Thyroid gland (tissue), 4 donors: ENCODE data around the gene HLA-DQA1. TPM values are rescaled to one million over a fixed set of nuclear protein-coding genes. Genes with fewer than 3 reads are reported as not detected.
"Not testable (repeated sequence)": the region's sequence is repeated elsewhere in the genome, so short reads cannot be mapped to it uniquely, and the experiment has no call there.

Experiments
- DNase-seq, 2 donors: peaks; one replicate each; pipeline ENCODE4 v3.0.0-alpha.2; 2019
- H3K27ac ChIP-seq, 3 donors: fragments of 200-600 bp; sonication (generic); 1 replicate in 2 of 3; 2 replicates in 1 of 3; pipeline ENCODE4 v1.5.1; 2016 to 2019; ENCODE audit warnings: mild to moderate bottlenecking in 1 of 3, moderate library complexity in 1 of 3
- H3K27me3 ChIP-seq: fragments of 200-600 bp; sonication (generic); one replicate; pipeline ENCODE4 v1.5.1; 2019
- H3K36me3 ChIP-seq, 2 donors: fragments of 200-600 bp; sonication (generic); one replicate each; pipeline ENCODE4 v1.5.1; 2016 to 2019
- H3K4me1 ChIP-seq, 2 donors: fragments of 200-600 bp; sonication (generic); one replicate each; pipeline ENCODE4 v1.5.1; 2017 to 2019
- H3K4me3 ChIP-seq, 3 donors: fragments of 200-600 bp; sonication (generic); replicated peaks in 1 of 3; 1 replicate in 2 of 3; 2 replicates in 1 of 3; pipeline ENCODE4 v1.5.1; 2016; ENCODE audit warnings: mild to moderate bottlenecking in 1 of 3
- H3K9me3 ChIP-seq: fragments of 200-600 bp; sonication (generic); one replicate; pipeline ENCODE4 v1.5.1; 2017
- CTCF ChIP-seq, 6 experiments: fragments of 200-600 bp in 3 of 6; fragments of 450-650 bp in 3 of 6; sonication (generic) in 3 of 6; IDR thresholded peaks; one replicate each; pipeline ENCODE4 v1.5.1; 2016 to 2019; ENCODE audit warnings: antibody characterized with exemption in 6 of 6, mild to moderate bottlenecking in 2 of 6, inconsistent platforms in 1 of 6, moderate library complexity in 1 of 6
- POLR2A ChIP-seq, 2 donors: fragments of 450-650 bp; IDR thresholded peaks; one replicate each; pipeline ENCODE4 v1.6.1; 2017; ENCODE audit warnings: antibody characterized with exemption in 2 of 2, mild to moderate bottlenecking in 2 of 2, moderate library complexity in 1 of 2
- WGBS, 2 donors: methylation state at CpG; one replicate each; pipeline ENCODE4 v1.1.5; 2017; 5-methylcytosine and 5-hydroxymethylcytosine counted together
- intact Hi-C: fragments of 100-400 bp; cut with DNase I; formaldehyde crosslinking; loops from one replicate; pipeline ENCODE4 v1.15.1; 2023
- total RNA-seq, 4 donors: library from RNA; depleted of rRNA; stranded (reverse); fragments of >200 nt; gene quantifications; one replicate each; pipeline ENCODE4 v1.2.3, GENCODE V29; 2016

HLA-DQA1 gene
- total RNA-seq, 4 donors from 2014 or later = 1.7 to 19.6 (median 10.2) TPM

- DNase-seq = no peak
Measured at GRCh38 chr6:32639440-32640394, 2.5 kb downstream of the HLA-DQA1 start.

GRCh38 chr6:32641122-32641521, 3.9 kb downstream of the HLA-DQA1 start:
- no peak for DNase-seq
- no peaks in the 10 kb centered on the region for H3K4me1 ChIP-seq
- H3K9me3 ChIP-seq = no peaks in the 10 kb centered on the region
- no peak overlapping the region for H3K27ac ChIP-seq
- H3K36me3 ChIP-seq = no peaks in the 10 kb centered on the region
- TF ChIP-seq CTCF (IDR thresholded peaks at IDR 0.05) (no peak), POLR2A (IDR thresholded peaks at IDR 0.05) (no peak)
- no peak overlapping the region for H3K4me3 ChIP-seq
- 64 to 79% methylated on average over 6 of the region's 6 CpGs for WGBS, 2 donors
- H3K27me3 ChIP-seq = no peaks in the 10 kb centered on the region
- intact Hi-C loops = loop anchor here (10.0 kb wide), 1 partner anchor 104 kb away; the partner anchor contains the start of gene HLA-DQA2

More at GRCh38 chr6:32639440-32640394, 2.5 kb downstream of the HLA-DQA1 start:
- Histone ChIP-seq H3K27me3 (no peaks in the 10 kb centered on the region), H3K9me3 (no peaks in the 10 kb centered on the region), H3K4me3 (no peak overlapping the region), H3K27ac (no peak overlapping the region), H3K36me3 (no peaks in the 10 kb centered on the region), H3K4me1 (no peaks in the 10 kb centered on the region)
- intact Hi-C loops = loop anchor here (10.0 kb wide), 1 partner anchor 105 kb away; the partner anchor contains the start of gene HLA-DQA2
- no peak for TF ChIP-seq CTCF (IDR thresholded peaks at IDR 0.05)
- TF ChIP-seq POLR2A (IDR thresholded peaks at IDR 0.05) = no peak
- 1 to 64% methylated on average over 8 of the region's 8 CpGs for WGBS, 2 donors

- H3K27me3 ChIP-seq, H3K27ac ChIP-seq, H3K4me3 ChIP-seq, DNase-seq, H3K9me3 ChIP-seq, H3K4me1 ChIP-seq, H3K36me3 ChIP-seq: not testable (repeated sequence)
- intact Hi-C loops = loop anchor here (10.0 kb wide), 1 partner anchor 103 kb away; the partner anchor contains the start of gene HLA-DQA2
- 62 to 65% methylated on average over 1 to 2 of the region's 2 CpGs for WGBS, 2 donors
Measured at GRCh38 chr6:32641785-32642719, 4.8 kb downstream of the HLA-DQA1 start.

GRCh38 chr6:32642720-32643106, 5.5 kb downstream of the HLA-DQA1 start:
- no peak for TF ChIP-seq CTCF (IDR thresholded peaks at IDR 0.05)
- 67 to 74% methylated on average over 3 to 6 of the region's 6 CpGs for WGBS, 2 donors
- Histone ChIP-seq H3K27ac (no peak overlapping the region), H3K9me3 (no peaks in the 10 kb centered on the region), H3K36me3 (no peaks in the 10 kb centered on the region), H3K4me3 (no peak overlapping the region), H3K27me3 (no peaks in the 10 kb centered on the region), H3K4me1 (no peaks in the 10 kb centered on the region)
- intact Hi-C loops = loop anchor here (10.0 kb wide), 1 partner anchor 102 kb away; the partner anchor contains the start of gene HLA-DQA2
- no peak for DNase-seq

- H3K9me3 ChIP-seq = no peaks in the 10 kb centered on the region
- H3K4me1 ChIP-seq = no peaks in the 10 kb centered on the region
- no peak for DNase-seq
- H3K36me3 ChIP-seq = no peaks in the 10 kb centered on the region
- intact Hi-C loops = loop anchor here (10.0 kb wide), 1 partner anchor 101 kb away; the partner anchor contains the start of gene HLA-DQA2
- TF ChIP-seq CTCF (IDR thresholded peaks at IDR 0.05) = no peak
- TF ChIP-seq POLR2A (IDR thresholded peaks at IDR 0.05) = no peak
- no peak overlapping the region for H3K27ac ChIP-seq
- 25 to 70% methylated on average over 4 of the region's 4 CpGs for WGBS, 2 donors
- H3K4me3 ChIP-seq = no peak overlapping the region
- no peaks in the 10 kb centered on the region for H3K27me3 ChIP-seq
Measured at GRCh38 chr6:32643904-32644303, 6.7 kb downstream of the HLA-DQA1 start.
